HepG2 (cell line): ENCODE results near the gene TWNK. TPM values are rescaled to one million over a fixed set of nuclear protein-coding genes. Genes with fewer than 3 reads are reported as not detected.
A peak's percentile ranks its signal among the peaks of the same experiment; 100 is the strongest.

Source experiments
- HINFP ChIP-seq: sonication (generic); formaldehyde crosslinking; IDR thresholded peaks from 2 replicates; pipeline ENCODE4 v1.4.0; 2020; ENCODE audit warnings: low read depth, mild to moderate bottlenecking, missing genetic modification reagents
- MXD4 ChIP-seq: IDR thresholded peaks from 2 replicates; pipeline ENCODE4 v1.6.1; 2016; ENCODE audit warnings: mild to moderate bottlenecking, missing biosample characterization, missing genetic modification reagents
- NCOA5 ChIP-seq: sonication (generic); formaldehyde crosslinking; IDR thresholded peaks from 2 replicates; pipeline ENCODE4 v1.4.0; 2020; ENCODE audit warnings: missing genetic modification reagents
- SMARCC2 ChIP-seq: fragments of 450-650 bp; IDR thresholded peaks from 2 replicates; pipeline ENCODE4 v1.6.1; 2017; ENCODE audit warnings: antibody characterized with exemption, mild to moderate bottlenecking
- TOPORS ChIP-seq: sonication (generic); formaldehyde crosslinking; IDR thresholded peaks from 2 replicates; pipeline ENCODE4 v1.8.0; 2023; ENCODE audit warnings: mild to moderate bottlenecking, missing genetic modification reagents
- ZBTB8A ChIP-seq: sonication (generic); formaldehyde crosslinking; IDR thresholded peaks from 2 replicates; pipeline ENCODE4 v1.4.0; 2020; ENCODE audit warnings: mild to moderate bottlenecking, low read depth, missing genetic modification reagents, borderline replicate concordance
- ZKSCAN5 ChIP-seq: sonication (generic); formaldehyde crosslinking; IDR thresholded peaks from 2 replicates; pipeline ENCODE4 v1.5.1; 2020; ENCODE audit warnings: mild to moderate bottlenecking, missing genetic modification reagents
- ZMYM2 ChIP-seq: sonication (generic); formaldehyde crosslinking; IDR thresholded peaks from 2 replicates; pipeline ENCODE4 v1.8.0; 2022; ENCODE audit warnings: mild to moderate bottlenecking, missing genetic modification reagents
- ZNF101 ChIP-seq: sonication (generic); formaldehyde crosslinking; IDR thresholded peaks from 2 replicates; pipeline ENCODE4 v1.4.0; 2020; ENCODE audit warnings: mild to moderate bottlenecking, low read depth, missing genetic modification reagents, borderline replicate concordance
- ZNF33A ChIP-seq: sonication (generic); formaldehyde crosslinking; IDR thresholded peaks from 2 replicates; pipeline ENCODE4 v1.5.1; 2020; ENCODE audit warnings: missing genetic modification reagents, mild to moderate bottlenecking, moderate library complexity, borderline replicate concordance
- ZNF460 ChIP-seq: sonication (generic); formaldehyde crosslinking; IDR thresholded peaks from 2 replicates; pipeline ENCODE4 v1.5.1; 2020; ENCODE audit warnings: missing genetic modification reagents, mild to moderate bottlenecking, borderline replicate concordance
- ZNF546 ChIP-seq: sonication (generic); formaldehyde crosslinking; conservative IDR thresholded peaks from 2 replicates; pipeline ENCODE4 v1.8.1; 2023; ENCODE audit warnings: mild to moderate bottlenecking, missing genetic modification reagents
- ZNF724P ChIP-seq: sonication (generic); formaldehyde crosslinking; IDR thresholded peaks from 2 replicates; pipeline ENCODE4 v1.8.0; 2022; ENCODE audit warnings: missing genetic modification reagents, borderline replicate concordance
- ZNF781 ChIP-seq: sonication (generic); formaldehyde crosslinking; IDR thresholded peaks from 2 replicates; pipeline ENCODE4 v1.5.1; 2020; ENCODE audit warnings: borderline replicate concordance, mild to moderate bottlenecking, missing genetic modification reagents; ENCODE audit errors: not compliant biosample characterization
- ZNF883 ChIP-seq: sonication (generic); formaldehyde crosslinking; IDR thresholded peaks from 2 replicates; pipeline ENCODE4 v1.5.1; 2020; ENCODE audit warnings: mild to moderate bottlenecking, missing genetic modification reagents; ENCODE audit errors: not compliant biosample characterization
- polyA plus RNA-seq, 8 experiments: library from polyadenylated mRNA; depleted of rRNA in 3 of 8; stranded (reverse) in 7 of 8; unstranded in 1 of 8; fragments of >200 nt; fragmentation: Illumina TruSeq in 4 of 8; extraction: Trizol in 4 of 8; gene quantifications; 2 replicates each; pipeline versions ENCODE4 v1.2.1 to v1.2.3, GENCODE V29; 2011 to 2016; ENCODE audit warnings: low read depth in 4 of 8, missing spikeins in 1 of 8, mixed read lengths in 1 of 8; ENCODE audit not compliant: insufficient read depth in 1 of 8
- total RNA-seq, 5 experiments: library from RNA; depleted of rRNA; stranded (reverse); fragments of >200 nt; fragmentation: Illumina TruSeq; extraction: Trizol; gene quantifications; 2 replicates each; pipeline ENCODE4 v1.2.3, GENCODE V29; 2016; ENCODE audit warnings: low read depth in 1 of 5
- TF ChIP-seq, protein P1 (sequence below): sonication (generic); formaldehyde crosslinking; IDR thresholded peaks from 2 replicates; pipeline ENCODE4 v1.4.0; 2020; ENCODE audit warnings: missing genetic modification reagents, borderline replicate concordance
- TF ChIP-seq, protein P2 (sequence below): sonication (generic); formaldehyde crosslinking; IDR thresholded peaks from 2 replicates; pipeline ENCODE4 v1.4.0; 2020; ENCODE audit warnings: missing genetic modification reagents
- TF ChIP-seq, protein P3 (sequence below): sonication (generic); formaldehyde crosslinking; IDR thresholded peaks from 2 replicates; pipeline ENCODE4 v1.4.0; 2020; ENCODE audit warnings: missing genetic modification reagents
- TF ChIP-seq, protein P4 (sequence below): sonication (generic); formaldehyde crosslinking; IDR thresholded peaks from 2 replicates; pipeline ENCODE4 v1.4.0; 2020; ENCODE audit warnings: missing genetic modification reagents

Gene TWNK
- total and polyA plus RNA-seq, 2 of the 13 experiments (the other 11 are each of a cell fraction or from before 2014, with no cell fraction given), result 10.7 to 16.5 TPM

- TF ChIP-seq ZNF101 (no peak), ZMYM2 (0 out of 2 replicates have a peak, but pooled peaks have one; percentile 20), TOPORS (CRISPR knock-in tag) (no peak), HINFP (CRISPR knock-in tag) (no peak), ZNF883 (CRISPR knock-in tag) (no peak), ZNF546 (CRISPR knock-in tag) (no peak), ZNF460 (no peak), ZBTB8A (CRISPR knock-in tag) (no peak), ZNF724P (CRISPR knock-in tag) (no peak), ZKSCAN5 (CRISPR knock-in tag) (no peak), SMARCC2 (no peak), ZNF33A (CRISPR knock-in tag) (no peak), MXD4 (CRISPR knock-in tag) (no peak), NCOA5 (CRISPR knock-in tag) (no peak), ZNF781 (no peak)
- TF ChIP-seq, protein P1, sequence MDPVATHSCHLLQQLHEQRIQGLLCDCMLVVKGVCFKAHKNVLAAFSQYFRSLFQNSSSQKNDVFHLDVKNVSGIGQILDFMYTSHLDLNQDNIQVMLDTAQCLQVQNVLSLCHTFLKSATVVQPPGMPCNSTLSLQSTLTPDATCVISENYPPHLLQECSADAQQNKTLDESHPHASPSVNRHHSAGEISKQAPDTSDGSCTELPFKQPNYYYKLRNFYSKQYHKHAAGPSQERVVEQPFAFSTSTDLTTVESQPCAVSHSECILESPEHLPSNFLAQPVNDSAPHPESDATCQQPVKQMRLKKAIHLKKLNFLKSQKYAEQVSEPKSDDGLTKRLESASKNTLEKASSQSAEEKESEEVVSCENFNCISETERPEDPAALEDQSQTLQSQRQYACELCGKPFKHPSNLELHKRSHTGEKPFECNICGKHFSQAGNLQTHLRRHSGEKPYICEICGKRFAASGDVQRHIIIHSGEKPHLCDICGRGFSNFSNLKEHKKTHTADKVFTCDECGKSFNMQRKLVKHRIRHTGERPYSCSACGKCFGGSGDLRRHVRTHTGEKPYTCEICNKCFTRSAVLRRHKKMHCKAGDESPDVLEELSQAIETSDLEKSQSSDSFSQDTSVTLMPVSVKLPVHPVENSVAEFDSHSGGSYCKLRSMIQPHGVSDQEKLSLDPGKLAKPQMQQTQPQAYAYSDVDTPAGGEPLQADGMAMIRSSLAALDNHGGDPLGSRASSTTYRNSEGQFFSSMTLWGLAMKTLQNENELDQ, result no peak
- TF ChIP-seq, protein P2, sequence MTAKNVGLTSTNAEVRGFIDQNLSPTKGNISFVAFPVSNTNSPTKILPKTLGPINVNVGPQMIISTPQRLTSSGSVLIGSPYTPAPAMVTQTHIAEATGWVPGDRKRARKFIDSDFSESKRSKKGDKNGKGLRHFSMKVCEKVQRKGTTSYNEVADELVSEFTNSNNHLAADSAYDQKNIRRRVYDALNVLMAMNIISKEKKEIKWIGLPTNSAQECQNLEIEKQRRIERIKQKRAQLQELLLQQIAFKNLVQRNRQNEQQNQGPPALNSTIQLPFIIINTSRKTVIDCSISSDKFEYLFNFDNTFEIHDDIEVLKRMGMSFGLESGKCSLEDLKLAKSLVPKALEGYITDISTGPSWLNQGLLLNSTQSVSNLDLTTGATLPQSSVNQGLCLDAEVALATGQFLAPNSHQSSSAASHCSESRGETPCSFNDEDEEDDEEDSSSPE (CRISPR knock-in tag), result no peak; the same call in 1 of the 2 replicates
- TF ChIP-seq, protein P3, sequence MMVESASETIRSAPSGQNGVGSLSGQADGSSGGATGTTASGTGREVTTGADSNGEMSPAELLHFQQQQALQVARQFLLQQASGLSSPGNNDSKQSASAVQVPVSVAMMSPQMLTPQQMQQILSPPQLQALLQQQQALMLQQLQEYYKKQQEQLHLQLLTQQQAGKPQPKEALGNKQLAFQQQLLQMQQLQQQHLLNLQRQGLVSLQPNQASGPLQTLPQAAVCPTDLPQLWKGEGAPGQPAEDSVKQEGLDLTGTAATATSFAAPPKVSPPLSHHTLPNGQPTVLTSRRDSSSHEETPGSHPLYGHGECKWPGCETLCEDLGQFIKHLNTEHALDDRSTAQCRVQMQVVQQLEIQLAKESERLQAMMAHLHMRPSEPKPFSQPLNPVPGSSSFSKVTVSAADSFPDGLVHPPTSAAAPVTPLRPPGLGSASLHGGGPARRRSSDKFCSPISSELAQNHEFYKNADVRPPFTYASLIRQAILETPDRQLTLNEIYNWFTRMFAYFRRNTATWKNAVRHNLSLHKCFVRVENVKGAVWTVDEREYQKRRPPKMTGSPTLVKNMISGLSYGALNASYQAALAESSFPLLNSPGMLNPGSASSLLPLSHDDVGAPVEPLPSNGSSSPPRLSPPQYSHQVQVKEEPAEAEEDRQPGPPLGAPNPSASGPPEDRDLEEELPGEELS, result no peak; the same call in 1 of the 2 replicates
- TF ChIP-seq, protein P4, sequence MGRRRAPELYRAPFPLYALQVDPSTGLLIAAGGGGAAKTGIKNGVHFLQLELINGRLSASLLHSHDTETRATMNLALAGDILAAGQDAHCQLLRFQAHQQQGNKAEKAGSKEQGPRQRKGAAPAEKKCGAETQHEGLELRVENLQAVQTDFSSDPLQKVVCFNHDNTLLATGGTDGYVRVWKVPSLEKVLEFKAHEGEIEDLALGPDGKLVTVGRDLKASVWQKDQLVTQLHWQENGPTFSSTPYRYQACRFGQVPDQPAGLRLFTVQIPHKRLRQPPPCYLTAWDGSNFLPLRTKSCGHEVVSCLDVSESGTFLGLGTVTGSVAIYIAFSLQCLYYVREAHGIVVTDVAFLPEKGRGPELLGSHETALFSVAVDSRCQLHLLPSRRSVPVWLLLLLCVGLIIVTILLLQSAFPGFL (CRISPR knock-in tag), result no peak
These were observed 55.5 kb downstream of the TWNK start (continued) for GRCh38 chr10:101042667-101043362.
